Activated CD8-positive, alpha-beta memory T cell treated with anti-CD3 and anti-CD28 coated beads, Interleukin-2, amount 50 U/mL, for 24 hours (primary cell): ENCODE measurements around the gene FKBP11.

Experiments used
- DNase-seq: peaks from one replicate; pipeline ENCODE4 v3.0.0-alpha.2; 2020; ENCODE audit errors: extremely low read depth

FKBP11 gene

GRCh38 chr12:48925304-48926011, at the start of gene FKBP11:
FKBP11 (minus strand) TSS chr12:48925492; CDS start chr12:48925428, 64 bp downstream.
- peak; percentile 60 for DNase-seq

DNA sequence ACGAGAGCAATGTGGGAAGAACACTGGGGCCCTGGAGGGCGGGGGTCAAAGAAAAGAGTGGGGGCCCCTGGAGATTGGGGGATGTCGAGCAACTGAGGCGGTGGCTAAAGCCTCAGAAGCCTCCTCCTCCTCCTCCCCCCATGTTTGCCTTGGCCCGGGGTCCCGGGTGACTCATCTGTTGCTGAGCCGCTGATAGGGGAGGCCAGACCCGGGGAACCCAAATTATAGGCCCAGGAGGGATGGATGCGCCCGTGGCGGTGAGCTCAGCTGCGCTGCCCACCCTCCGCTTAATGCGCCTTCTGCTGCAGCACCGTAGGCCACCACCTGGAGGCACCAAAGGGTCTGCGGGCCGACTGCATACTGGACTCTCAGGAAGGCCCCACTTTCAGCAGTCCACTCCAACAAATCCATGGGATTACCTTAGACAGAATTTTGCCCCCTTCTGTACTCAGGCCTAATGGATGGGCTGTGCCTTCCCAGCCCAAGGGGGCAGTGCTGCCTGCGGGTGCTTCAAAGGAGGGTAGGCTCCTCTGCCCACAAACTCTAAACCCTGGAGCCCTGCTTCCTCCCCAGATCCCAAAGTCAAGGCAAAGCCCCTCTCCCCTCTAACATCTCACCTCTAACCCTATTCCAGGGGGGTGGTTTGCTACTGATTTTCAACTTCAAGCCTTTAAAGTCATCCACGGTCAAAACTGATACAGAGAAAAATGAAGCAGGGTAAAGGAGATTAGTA, 48.8 kb upstream of the FKBP11 start:
- DNase-seq = no peak

GRCh38 chr12:48973531-48973930, 48.2 kb upstream of the FKBP11 start:
- DNase-seq = no peak

GRCh38 chr12:48972952-48973483, 47.7 kb upstream of the FKBP11 start:
- no peak for DNase-seq

GRCh38 chr12:48972213-48972951, 47.1 kb upstream of the FKBP11 start:
- no peak for DNase-seq

GRCh38 chr12:48970702-48971334, 45.5 kb upstream of the FKBP11 start:
- DNase-seq = no peak

DNA sequence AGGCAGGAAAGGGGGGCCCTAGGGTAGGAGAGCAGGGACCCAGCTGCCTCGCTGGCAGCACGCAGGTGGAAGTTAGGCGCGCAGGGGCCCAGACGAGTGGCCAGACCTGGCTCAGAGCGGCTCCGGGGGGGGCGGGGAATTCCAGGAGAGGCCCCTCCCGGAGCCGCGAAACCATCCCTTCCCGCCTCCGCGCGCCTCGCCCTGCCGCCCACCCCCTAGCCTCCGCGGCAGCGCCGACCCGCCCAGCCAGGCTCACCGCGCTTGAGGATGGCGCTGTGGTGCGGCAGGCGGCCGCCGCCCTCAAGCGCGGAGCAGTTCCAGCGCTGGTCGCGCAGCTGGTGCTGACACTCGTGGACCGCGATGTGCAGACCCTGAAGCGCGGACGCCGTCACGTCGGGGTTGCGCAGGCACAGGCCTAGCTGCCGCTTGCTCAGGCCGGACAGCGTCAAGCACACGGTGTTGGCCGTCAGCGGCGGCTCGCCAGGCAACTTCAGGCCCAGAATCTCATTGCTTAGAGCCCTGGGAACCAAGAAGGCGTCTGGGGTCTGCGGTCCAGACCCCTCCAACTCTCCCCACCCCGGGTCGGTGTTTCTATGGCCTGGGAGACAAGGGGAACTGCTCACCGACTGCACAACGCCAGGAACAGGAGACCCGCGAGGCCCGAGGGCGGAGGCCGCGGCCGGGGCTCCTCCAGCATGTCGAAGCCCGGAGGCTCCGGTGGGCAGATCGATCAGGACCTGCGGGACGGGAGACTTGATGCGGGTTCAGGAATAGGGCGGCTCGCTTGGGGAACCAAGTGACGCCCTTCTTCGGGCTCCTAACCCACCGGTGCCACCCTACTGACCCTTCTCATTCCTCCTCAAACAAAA, 44.8 kb upstream of the FKBP11 start:
- DNase-seq = no peak

DNA sequence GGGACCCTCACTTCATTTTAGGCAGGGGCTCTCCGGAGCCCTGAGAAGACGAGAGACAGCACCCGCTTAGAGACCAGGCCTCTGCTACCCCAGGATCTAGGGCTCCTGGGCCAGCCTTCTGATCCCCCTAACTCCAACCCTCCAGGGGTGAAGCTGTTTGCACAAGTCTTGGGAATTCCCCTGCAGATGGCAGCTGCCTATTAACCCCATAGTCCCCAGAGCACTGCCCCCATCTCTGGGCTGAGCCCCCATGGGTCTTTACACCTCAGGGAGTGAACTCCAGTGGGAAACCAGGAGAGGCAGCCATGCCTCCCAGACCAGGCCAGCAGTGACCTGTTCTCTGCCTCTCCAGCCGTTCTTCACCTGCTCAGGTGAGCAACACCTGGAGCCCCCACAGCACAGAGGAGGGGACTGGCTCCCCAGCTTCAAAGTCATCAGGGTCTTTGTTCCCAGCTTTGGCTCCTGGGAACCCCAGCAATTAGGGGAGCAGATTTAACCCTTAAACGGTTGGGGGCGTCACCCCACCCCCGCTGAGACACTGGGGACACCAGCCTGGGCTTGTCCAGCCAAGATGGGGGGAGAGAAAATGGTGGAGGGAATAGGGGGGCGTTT, 44.0 kb upstream of the FKBP11 start:
- no peak for DNase-seq

DNA sequence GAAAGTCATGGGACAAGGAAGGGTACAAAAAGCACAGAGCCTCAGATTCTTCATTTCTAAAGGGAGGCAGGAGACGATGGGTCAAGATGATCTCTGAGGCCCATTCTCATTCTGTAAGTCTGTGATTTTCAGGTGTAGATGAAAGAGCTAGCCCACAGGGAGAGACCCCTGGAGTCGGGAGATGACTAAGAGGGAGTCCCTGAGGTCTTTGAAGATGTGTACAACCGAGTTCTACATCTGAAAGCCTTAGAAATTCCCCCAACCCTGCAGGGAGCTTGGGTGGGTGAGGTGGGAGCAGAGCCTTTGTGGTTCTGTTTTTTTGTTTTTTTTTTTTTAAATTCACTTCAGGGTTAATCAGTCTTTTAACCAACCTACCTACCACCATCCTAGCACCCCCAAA, 43.2 kb upstream of the FKBP11 start:
- no peak for DNase-seq

DNA sequence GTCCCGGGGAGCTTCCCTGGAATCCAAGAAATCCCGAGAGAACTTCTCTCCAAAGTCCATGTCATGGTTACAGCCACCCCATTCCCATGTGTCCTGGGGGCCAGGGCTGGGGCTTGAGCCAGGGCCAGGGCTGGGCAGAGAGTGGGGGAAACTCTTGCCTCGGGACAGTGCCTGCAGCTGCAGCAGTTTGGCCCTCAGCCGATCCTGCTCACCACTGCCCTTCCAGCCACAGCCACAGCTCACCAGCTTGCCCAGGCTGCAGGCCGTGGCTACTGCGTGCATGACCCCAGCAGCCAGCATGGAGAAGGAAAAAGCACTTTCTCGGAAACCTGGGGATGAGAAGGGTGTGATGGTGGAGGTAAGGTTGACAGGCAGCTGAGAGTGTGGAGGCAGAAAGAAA, 42.7 kb upstream of the FKBP11 start:
- DNase-seq = no peak

DNA sequence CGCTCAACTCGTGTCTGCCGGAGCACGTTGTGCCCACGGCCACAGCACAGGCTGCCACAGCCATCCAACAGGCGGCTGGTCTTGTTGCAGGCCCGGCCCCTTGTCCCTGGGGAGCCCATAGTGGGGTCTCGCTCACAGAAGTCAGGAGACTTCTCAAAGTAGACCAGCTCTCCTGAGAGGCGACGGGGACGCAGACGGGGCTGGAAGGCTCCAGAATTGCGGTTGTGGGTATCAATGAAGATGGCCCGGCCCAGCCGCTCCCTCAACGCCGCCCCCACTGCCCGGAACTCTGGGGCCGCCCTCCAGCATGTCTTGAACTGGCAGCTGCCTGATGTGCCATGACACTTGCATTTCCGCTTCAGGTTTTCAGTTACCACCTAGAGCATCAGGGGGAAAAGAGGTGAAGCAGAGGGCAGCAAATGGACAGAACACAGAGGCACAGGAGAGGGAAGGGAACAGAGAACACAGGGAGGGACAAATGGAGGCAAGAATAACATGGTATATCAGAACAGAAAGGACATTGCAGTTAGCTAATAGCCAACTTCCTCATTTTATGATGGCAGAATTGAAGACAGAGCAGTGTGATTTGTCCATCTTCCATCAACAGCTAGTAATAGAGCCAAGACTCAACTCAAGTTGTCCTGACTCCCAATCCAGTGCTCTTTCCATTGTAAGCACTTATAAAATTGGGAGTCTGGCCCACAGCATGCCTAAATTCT, 41.0 kb upstream of the FKBP11 start:
- no peak for DNase-seq

GRCh38 chr12:48965298-48965838, 40.1 kb upstream of the FKBP11 start:
- DNase-seq = no peak

DNA sequence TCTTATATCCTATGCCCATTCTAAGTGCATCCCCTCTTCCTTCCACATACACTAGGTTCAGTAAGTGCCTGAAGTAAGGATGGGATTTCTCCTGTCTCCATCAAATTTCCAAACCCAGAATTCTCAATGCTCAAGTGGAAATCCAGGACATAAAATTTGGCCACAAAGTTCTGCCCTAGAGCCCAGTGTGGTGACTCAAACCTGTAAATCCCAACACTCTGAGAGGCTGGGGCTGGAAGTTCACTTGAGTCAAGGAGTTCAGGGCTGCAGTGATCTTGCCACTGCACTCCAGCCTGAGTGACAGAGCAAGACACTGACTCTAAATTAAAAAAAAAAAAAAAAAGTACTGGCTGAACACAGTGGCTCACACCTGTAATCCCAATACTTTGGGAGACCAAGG, 36.5 kb upstream of the FKBP11 start:
- DNase-seq = no peak

DNA sequence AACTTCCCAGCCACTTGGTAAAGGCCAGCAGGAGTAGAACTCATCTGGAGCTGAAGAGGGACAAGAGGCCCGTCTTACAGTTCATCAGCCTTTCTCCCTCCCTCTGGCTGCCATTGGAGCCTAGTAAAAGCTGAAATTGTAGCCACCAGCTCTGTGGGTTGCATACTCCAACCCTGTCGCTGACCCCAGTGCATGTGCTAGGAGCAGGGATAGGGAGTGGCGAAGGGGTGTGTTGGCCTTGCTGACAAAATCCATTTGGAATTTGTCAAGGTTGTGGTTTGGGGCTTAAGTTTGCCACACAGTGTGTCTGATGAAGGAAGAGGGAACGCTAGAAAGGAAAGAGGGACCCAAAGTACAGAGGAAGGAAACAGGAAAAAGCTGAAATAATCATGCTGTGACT, 36.0 kb upstream of the FKBP11 start:
- no peak for DNase-seq

DNA sequence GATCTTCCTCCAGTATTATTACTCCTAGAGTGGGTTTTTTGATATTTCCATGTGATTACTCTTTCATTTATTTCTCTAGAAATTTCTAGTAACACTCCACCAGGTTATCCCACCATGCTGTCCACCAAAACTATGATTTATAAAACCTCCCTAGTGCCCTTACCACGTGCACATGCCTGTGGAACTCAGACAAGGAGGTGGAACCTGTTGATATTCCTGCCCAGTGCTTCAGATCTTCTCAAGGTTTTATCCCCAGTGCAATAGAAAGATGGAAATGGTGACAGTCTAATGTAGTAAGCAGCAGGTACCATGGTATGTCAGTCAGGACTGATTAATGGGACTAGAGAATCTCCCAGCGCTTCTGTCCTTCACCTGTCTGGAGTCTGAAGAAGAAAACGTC, 35.5 kb upstream of the FKBP11 start:
- DNase-seq = no peak

GRCh38 chr12:48958049-48958388, 32.7 kb upstream of the FKBP11 start:
- DNase-seq = no peak

DNA sequence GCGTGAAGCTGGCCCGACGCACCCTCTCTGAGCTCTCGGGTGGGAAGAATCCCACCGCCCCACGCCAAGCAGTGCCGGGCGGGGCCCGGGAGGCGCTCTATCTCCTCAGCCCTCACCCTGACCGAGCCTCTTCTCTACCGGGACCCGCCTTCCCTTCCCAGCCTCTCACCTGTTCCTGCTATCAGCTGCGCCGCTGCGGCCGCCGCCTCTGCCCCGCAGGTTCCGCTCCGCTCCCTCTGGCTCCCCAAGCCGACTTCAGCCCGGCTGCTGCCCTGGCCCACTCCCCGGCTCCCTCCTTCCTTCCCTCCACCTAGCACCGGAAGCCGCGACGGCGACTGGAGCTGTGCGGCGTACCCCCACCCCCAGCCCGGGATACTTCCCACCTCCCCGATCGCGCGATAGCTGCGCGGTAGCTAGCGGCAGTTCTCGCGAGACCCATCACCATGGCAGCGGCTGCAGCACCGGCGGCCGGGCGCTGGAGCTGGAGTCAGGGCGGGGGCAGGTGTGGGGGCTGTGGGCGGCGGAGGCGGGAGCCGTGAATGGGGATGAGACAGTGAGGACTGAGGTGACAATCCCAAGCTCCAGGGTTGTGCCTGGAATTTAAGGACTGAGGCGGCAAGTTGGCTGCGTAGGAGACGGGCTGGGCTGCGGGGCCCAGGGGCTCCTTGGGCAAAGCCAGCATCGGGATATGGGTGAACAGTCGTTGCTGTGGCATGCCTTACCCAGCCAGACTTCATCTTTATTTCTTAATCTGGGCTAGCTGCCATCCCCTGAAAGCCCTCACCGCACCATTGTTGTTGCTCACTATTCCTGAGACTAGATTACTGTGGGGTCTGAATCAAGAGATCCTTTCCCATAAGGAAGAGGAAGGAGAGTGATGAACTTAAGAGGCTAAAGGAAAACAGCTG, 32.1 kb upstream of the FKBP11 start, which contains the start of gene ARF3:
TSS of gene ARF3 (minus strand) at position 347 of the 908 bp plus-strand sequence. CDS start 16,392 bp downstream, outside the sequence.
- DNase-seq = peak; percentile 63
